Measurements from ENCODE around the gene P2RY8.
"Not testable (repeated sequence)": the region's sequence is repeated elsewhere in the genome, so short reads cannot be mapped to it uniquely, and the experiment has no call there.

The P2RY8 gene

GRCh38 chrX:1482530-1482928, 54.5 kb downstream of the P2RY8 start:
- H3K9me3 ChIP-seq; H3K36me3 ChIP-seq (replicated peaks); DNase-seq (ENCODE audit: low spot score in 2 of 2); H3K4me1 ChIP-seq; in situ Hi-C loops (cut with MboI; ENCODE audit: low sequenced_read_pairs); H3K27me3 ChIP-seq (ENCODE audit: low read depth); H3K4me3 ChIP-seq: not testable (repeated sequence)

- in situ Hi-C loops (cut with MboI; ENCODE audit: low sequenced_read_pairs) = no loop called here
- DNase-seq (ENCODE audit: low spot score in 2 of 2) = peak; percentile 50 to 76
- Histone ChIP-seq H3K9me3 (peaks cover 8% of the 10 kb centered on the region), H3K36me3 (replicated peaks) (no peaks in the 10 kb centered on the region), H3K4me3 (no peak overlapping the region), H3K4me1 (peaks cover 6% of the 10 kb centered on the region), H3K27me3 (ENCODE audit: low read depth) (no peaks in the 10 kb centered on the region)
These were observed 55.1 kb downstream of the P2RY8 start for GRCh38 chrX:1481636-1482529.

GRCh38 chrX:1480082-1480785, 56.8 kb downstream of the P2RY8 start:
- no peak for DNase-seq (ENCODE audit: low spot score in 2 of 2)
- in situ Hi-C loops (cut with MboI; ENCODE audit: low sequenced_read_pairs) = no loop called here
- Histone ChIP-seq H3K4me1 (peaks cover 6% of the 10 kb centered on the region), H3K27me3 (ENCODE audit: low read depth) (no peaks in the 10 kb centered on the region), H3K9me3 (peaks cover 8% of the 10 kb centered on the region), H3K36me3 (replicated peaks) (no peaks in the 10 kb centered on the region), H3K4me3 (no peak overlapping the region)

- H3K27me3 ChIP-seq (ENCODE audit: low read depth) = no peaks in the 10 kb centered on the region
- DNase-seq (ENCODE audit: low spot score in 2 of 2) = no peak
- peaks cover 8% of the 10 kb centered on the region for H3K9me3 ChIP-seq
- no peaks in the 10 kb centered on the region for H3K36me3 ChIP-seq (replicated peaks)
- H3K4me3 ChIP-seq = no peak overlapping the region
- in situ Hi-C loops (cut with MboI; ENCODE audit: low sequenced_read_pairs) = loop anchor here (10.0 kb wide), 1 partner anchor 107 kb away; no protein-coding TSS in a partner anchor
- H3K4me1 ChIP-seq = peaks cover 6% of the 10 kb centered on the region
These were observed 59.1 kb downstream of the P2RY8 start for GRCh38 chrX:1477801-1478458.

- no peak overlapping the region for H3K4me3 ChIP-seq
- no peak for DNase-seq (ENCODE audit: low spot score in 2 of 2)
- in situ Hi-C loops (cut with MboI; ENCODE audit: low sequenced_read_pairs) = loop anchor here (10.0 kb wide), 1 partner anchor 108 kb away; no protein-coding TSS in a partner anchor
- H3K4me1 ChIP-seq = peaks cover 6% of the 10 kb centered on the region
- H3K36me3 ChIP-seq (replicated peaks) = no peaks in the 10 kb centered on the region
- peaks cover 8% of the 10 kb centered on the region for H3K9me3 ChIP-seq
- no peaks in the 10 kb centered on the region for H3K27me3 ChIP-seq (ENCODE audit: low read depth)
These were observed 59.8 kb downstream of the P2RY8 start for GRCh38 chrX:1477229-1477628.

- no peaks in the 10 kb centered on the region for H3K27me3 ChIP-seq (ENCODE audit: low read depth)
- in situ Hi-C loops (cut with MboI; ENCODE audit: low sequenced_read_pairs) = loop anchor here (10.0 kb wide), 1 partner anchor 108 kb away; no protein-coding TSS in a partner anchor
- DNase-seq (ENCODE audit: low spot score in 2 of 2) = no peak
- no peaks in the 10 kb centered on the region for H3K36me3 ChIP-seq (replicated peaks)
- no peak overlapping the region for H3K4me3 ChIP-seq
- peaks cover 4% of the 10 kb centered on the region for H3K4me1 ChIP-seq
- H3K9me3 ChIP-seq = peaks cover 8% of the 10 kb centered on the region
These were observed 60.3 kb downstream of the P2RY8 start for GRCh38 chrX:1476682-1477081.

- Histone ChIP-seq H3K36me3 (replicated peaks) (no peaks in the 10 kb centered on the region), H3K9me3 (peaks cover 8% of the 10 kb centered on the region), H3K4me3 (no peak overlapping the region), H3K27me3 (ENCODE audit: low read depth) (no peaks in the 10 kb centered on the region), H3K4me1 (no peaks in the 10 kb centered on the region)
- no peak for DNase-seq (ENCODE audit: low spot score in 2 of 2)
- in situ Hi-C loops (cut with MboI; ENCODE audit: low sequenced_read_pairs) = loop anchor here (10.0 kb wide), 1 partner anchor 109 kb away; no protein-coding TSS in a partner anchor
These were observed 61.1 kb downstream of the P2RY8 start for GRCh38 chrX:1475881-1476280.

GRCh38 chrX:1475481-1475880, 61.5 kb downstream of the P2RY8 start:
- H3K9me3 ChIP-seq = peaks cover 8% of the 10 kb centered on the region
- no peaks in the 10 kb centered on the region for H3K27me3 ChIP-seq (ENCODE audit: low read depth)
- H3K36me3 ChIP-seq (replicated peaks) = no peaks in the 10 kb centered on the region
- in situ Hi-C loops (cut with MboI; ENCODE audit: low sequenced_read_pairs) = loop anchor here (10.0 kb wide), 1 partner anchor 109 kb away; no protein-coding TSS in a partner anchor
- DNase-seq (ENCODE audit: low spot score in 2 of 2) = no peak
- H3K4me1 ChIP-seq = no peaks in the 10 kb centered on the region
- H3K4me3 ChIP-seq = no peak overlapping the region

GRCh38 chrX:1474593-1474992, 62.4 kb downstream of the P2RY8 start:
- not testable (repeated sequence) for DNase-seq (ENCODE audit: low spot score in 2 of 2); H3K9me3 ChIP-seq; H3K27me3 ChIP-seq (ENCODE audit: low read depth); H3K4me1 ChIP-seq; H3K36me3 ChIP-seq (replicated peaks); H3K4me3 ChIP-seq
- in situ Hi-C loops (cut with MboI; ENCODE audit: low sequenced_read_pairs) = loop anchor here (10.0 to 25.0 kb wide), 2 partner anchors 110 to 1338 kb away; no protein-coding TSS in a partner anchor

GRCh38 chrX:1472975-1473374, 64.0 kb downstream of the P2RY8 start:
- H3K27me3 ChIP-seq (ENCODE audit: low read depth) = no peaks in the 10 kb centered on the region
- in situ Hi-C loops (cut with MboI; ENCODE audit: low sequenced_read_pairs) = loop anchor here (10.0 to 25.0 kb wide), 2 partner anchors 112 to 1339 kb away; no protein-coding TSS in a partner anchor
- no peak overlapping the region for H3K4me3 ChIP-seq
- DNase-seq (ENCODE audit: low spot score in 2 of 2) = no peak
- no peaks in the 10 kb centered on the region for H3K36me3 ChIP-seq (replicated peaks)
- no peaks in the 10 kb centered on the region for H3K4me1 ChIP-seq
- H3K9me3 ChIP-seq = no peaks in the 10 kb centered on the region

- in situ Hi-C loops (cut with MboI; ENCODE audit: low sequenced_read_pairs) = loop anchor here (25.0 kb wide), 1 partner anchor 1344 kb away; no protein-coding TSS in a partner anchor
- peaks cover under 1% of the 10 kb centered on the region; the same call in 1 of the 2 replicates for H3K27me3 ChIP-seq (ENCODE audit: low read depth)
- no peaks in the 10 kb centered on the region for H3K4me1 ChIP-seq
- H3K4me3 ChIP-seq = no peak overlapping the region
- no peaks in the 10 kb centered on the region for H3K36me3 ChIP-seq (replicated peaks)
- DNase-seq (ENCODE audit: low spot score in 2 of 2) = no peak
- H3K9me3 ChIP-seq = no peaks in the 10 kb centered on the region
These were observed 68.7 kb downstream of the P2RY8 start for GRCh38 chrX:1468250-1468772.

GRCh38 chrX:1466971-1467561, 69.9 kb downstream of the P2RY8 start:
- no peaks in the 10 kb centered on the region for H3K4me1 ChIP-seq
- in situ Hi-C loops (cut with MboI; ENCODE audit: low sequenced_read_pairs) = loop anchor here (25.0 kb wide), 1 partner anchor 1345 kb away; no protein-coding TSS in a partner anchor
- H3K36me3 ChIP-seq (replicated peaks) = no peaks in the 10 kb centered on the region
- DNase-seq (ENCODE audit: low spot score in 2 of 2) = no peak
- H3K27me3 ChIP-seq (ENCODE audit: low read depth) = peaks cover 4% of the 10 kb centered on the region; the same call in 1 of the 2 replicates
- H3K9me3 ChIP-seq = no peaks in the 10 kb centered on the region
- H3K4me3 ChIP-seq = no peak overlapping the region

- no peaks in the 10 kb centered on the region for H3K36me3 ChIP-seq (replicated peaks)
- in situ Hi-C loops (cut with MboI; ENCODE audit: low sequenced_read_pairs) = loop anchor here (25.0 kb wide), 1 partner anchor 1346 kb away; no protein-coding TSS in a partner anchor
These were observed 70.7 kb downstream of the P2RY8 start for GRCh38 chrX:1466232-1466661.

More at GRCh38 chrX:1466232-1466661, 70.7 kb downstream of the P2RY8 start:
- H3K9me3 ChIP-seq = no peaks in the 10 kb centered on the region
- no peak overlapping the region for H3K4me3 ChIP-seq
- DNase-seq (ENCODE audit: low spot score in 2 of 2) = no peak
- no peaks in the 10 kb centered on the region for H3K4me1 ChIP-seq
- peaks cover 4% of the 10 kb centered on the region; the same call in 1 of the 2 replicates for H3K27me3 ChIP-seq (ENCODE audit: low read depth)

Data from HAP-1 (cell line).